ENCODE results near the gene MINK1. TPM values are rescaled to one million over a fixed set of nuclear protein-coding genes. Genes with fewer than 3 reads are reported as not detected.

MINK1 gene
- total and polyA plus RNA-seq, 10 of the 15 experiments (the other 5 are each of a cell fraction or from before 2014, with no cell fraction given): 0.08 to 55.6 (median 15.0) TPM

DNA sequence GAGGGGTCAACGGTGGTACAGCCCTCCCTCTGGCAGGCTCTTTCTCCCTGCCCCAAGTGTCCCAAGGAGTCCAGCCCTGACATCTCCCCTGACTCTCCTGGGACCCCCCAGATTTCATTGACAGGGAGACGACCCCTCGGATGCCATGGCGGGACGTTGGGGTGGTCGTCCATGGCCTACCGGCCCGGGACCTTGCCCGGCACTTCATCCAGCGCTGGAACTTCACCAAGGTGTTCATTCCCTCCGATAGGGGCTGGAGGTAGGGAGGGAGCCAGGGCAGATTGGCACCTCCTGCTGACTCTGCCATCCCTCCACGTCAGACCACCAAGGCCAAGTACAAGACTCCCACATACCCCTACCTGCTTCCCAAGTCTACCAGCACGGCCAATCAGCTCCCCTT lies 16.3 kb upstream of the MINK1 start (continued):
- no peak for TF ChIP-seq ZNF687 (IDR thresholded peaks at IDR 0.05)
- TF ChIP-seq IKZF2 (IDR thresholded peaks at IDR 0.05): no peak
- TF ChIP-seq SRF (IDR thresholded peaks at IDR 0.05; ENCODE audit: low read depth in 2 of 2, low read length in 2 of 2): no peak
- no peak for TF ChIP-seq SPI1 (IDR thresholded peaks at IDR 0.05; ENCODE audit: borderline replicate concordance, insufficient read depth, low read depth, low read length)
- TF ChIP-seq RB1 (IDR thresholded peaks at IDR 0.05; ENCODE audit: borderline replicate concordance): no peak
- TF ChIP-seq PAX8 (IDR thresholded peaks at IDR 0.05): no peak
- no peak for TF ChIP-seq ESRRA (IDR thresholded peaks at IDR 0.05; ENCODE audit: low read length)
- TF ChIP-seq CHD1 (IDR thresholded peaks at IDR 0.05; ENCODE audit: low read depth, low read length): no peak
- no peak for TF ChIP-seq BACH1 (IDR thresholded peaks at IDR 0.05; ENCODE audit: borderline replicate concordance)

- RAD21 ChIA-PET (ENCODE audit: unreplicated experiment): no interaction called here
- Histone ChIP-seq H3K4me2 (ENCODE audit: control insufficient read depth, insufficient read depth) (no peak overlapping the region), H3K4me1 (ENCODE audit: control insufficient read depth, insufficient read depth, low read length) (no peaks in the 10 kb centered on the region), H3K9ac (ENCODE audit: control insufficient read depth, insufficient read depth, low read length) (no peak overlapping the region), H3K36me3 (ENCODE audit: control insufficient read depth in 2 of 2, insufficient read depth in 2 of 2, low read length in 1 of 2) (no peaks in the 10 kb centered on the region), H2AFZ (ENCODE audit: control insufficient read depth, low read depth, low read length) (no peak overlapping the region), H3K79me2 (ENCODE audit: control insufficient read depth, insufficient read depth, low read length) (no peaks in the 10 kb centered on the region), H4K20me1 (ENCODE audit: control insufficient read depth, insufficient read depth) (no peaks in the 10 kb centered on the region), H3K4me3 (no peak overlapping the region), H3K9me3 (replicated peaks; ENCODE audit: control insufficient read depth, insufficient read depth, low read length) (no peaks in the 10 kb centered on the region), H3K27ac (ENCODE audit: control insufficient read depth, insufficient read depth) (no peak overlapping the region), H3K27me3 (replicated peaks in 1 of 2; ENCODE audit: control insufficient read depth in 2 of 2, insufficient read depth in 2 of 2, low read length in 1 of 2) (no peaks in the 10 kb centered on the region)
- FAIRE-seq (no peak), ATAC-seq (no peak; the same call in 2 of the 3 replicates), DNase-seq (ENCODE audit: low read depth, low spot score) (no peak)
- BruUV-seq (replicated peaks): no TSS peak
- SMC1A ChIA-PET (ENCODE audit: uncharacterized antibody, unreplicated experiment): no interaction called here
- CTCF ChIA-PET: no interaction called here
- in situ Hi-C loops (cut with MboI) (no loop called here), intact Hi-C loops (cut with micrococcal nuclease; ENCODE audit: unreplicated experiment) (no loop called here)
- 65% methylated on average over 12 of the region's 12 CpGs for WGBS (ENCODE audit: insufficient coverage, insufficient replicate concordance, low lambda C conversion rate, missing lambda C conversion rate)
- POLR2A ChIA-PET: no interaction called here
- TF ChIP-seq NR2C2 (IDR thresholded peaks at IDR 0.05; ENCODE audit: borderline replicate concordance, control insufficient read depth, insufficient read length, low read depth) (no peak), MEF2A (IDR thresholded peaks at IDR 0.05; ENCODE audit: insufficient read depth, low read depth, low read length) (no peak), HDAC6 (IDR thresholded peaks at IDR 0.05; ENCODE audit: unreplicated experiment) (no peak), ZBTB4 (CRISPR knock-in tag; IDR thresholded peaks at IDR 0.05) (no peak), STAT3 (IDR thresholded peaks at IDR 0.05; ENCODE audit: low read depth, low read length) (no peak), NR2F1 (conservative IDR thresholded peaks at IDR 0.05) (no peak), PAX5 (IDR thresholded peaks at IDR 0.05; ENCODE audit: borderline replicate concordance, low read depth, low read length) (no peak), CHD2 (IDR thresholded peaks at IDR 0.05; ENCODE audit: borderline replicate concordance, low read depth, low read length) (no peak)
Measured at GRCh38 chr17:4818276-4818675, 14.9 kb upstream of the MINK1 start.
